SW 1271 (cell line): ENCODE measurements around the gene GRIK1.

ENCODE experiments used
- DNase-seq, 2 experiments: peaks; one replicate each; lab custom pipeline; 2025; lab: John Stamatoyannopoulos, UW

GRIK1 gene

GRCh38 chr21:29529139-29529538 lies 410.7 kb downstream of the GRIK1 start:
- DNase-seq, result no peak

GRCh38 chr21:29526545-29526944 lies 413.3 kb downstream of the GRIK1 start:
- DNase-seq, result no peak

DNA sequence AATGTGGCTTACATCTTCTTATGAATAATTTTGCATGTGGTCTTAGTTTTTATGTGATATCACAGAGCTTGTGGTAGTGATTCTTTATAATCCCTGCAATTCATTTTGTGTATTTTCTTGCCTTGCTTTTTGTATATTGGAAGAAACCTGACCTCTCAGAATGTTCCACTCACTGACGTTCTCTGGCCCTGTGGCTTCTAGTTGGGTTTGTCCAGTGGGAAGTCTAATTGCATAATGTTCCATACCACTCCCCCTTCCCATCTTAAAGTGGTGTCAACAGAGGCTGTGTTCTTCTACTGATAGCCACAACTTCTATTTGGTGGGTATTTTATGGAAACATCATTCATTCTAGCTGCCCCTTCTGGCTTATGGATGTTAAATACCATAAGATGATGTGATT lies 415.7 kb downstream of the GRIK1 start:
- no peak for DNase-seq

DNA sequence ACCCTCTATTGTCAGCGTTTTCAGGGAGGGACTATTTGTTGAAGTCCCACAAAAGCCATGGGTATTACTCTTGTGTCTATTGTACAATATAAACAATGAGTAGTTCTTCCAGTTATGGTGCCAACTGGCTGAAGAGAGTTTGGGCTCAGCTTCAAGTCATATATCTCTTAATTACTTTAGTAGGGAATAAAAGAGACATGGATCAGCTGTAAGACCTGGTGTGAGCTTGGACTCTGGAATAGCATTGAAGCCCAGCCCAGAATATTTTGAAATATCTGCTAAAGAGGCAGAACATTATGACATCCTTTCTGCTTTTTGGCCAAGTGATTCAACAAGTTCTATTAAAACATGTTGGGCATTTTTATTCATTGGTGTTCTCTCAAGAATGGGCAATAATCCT lies 416.1 kb downstream of the GRIK1 start:
- no peak for DNase-seq

DNA sequence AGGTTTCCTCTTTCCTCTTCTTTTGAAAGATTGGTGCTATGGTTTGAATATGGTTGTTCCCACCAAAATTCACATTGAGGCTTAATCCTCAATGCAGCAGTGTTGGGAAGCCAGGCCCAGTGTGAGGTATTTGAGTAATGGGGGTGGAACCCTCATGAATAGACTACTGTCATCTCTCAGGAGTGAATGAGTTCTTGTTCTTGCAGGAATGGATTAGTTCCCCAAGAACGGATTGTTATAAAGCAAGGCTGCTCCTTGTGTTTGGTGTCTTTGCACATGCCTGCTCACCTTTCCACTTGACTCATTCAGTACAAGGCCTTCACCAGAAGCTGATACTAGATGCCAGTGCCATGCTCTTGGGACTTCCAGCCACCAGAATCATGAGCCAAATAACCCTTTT lies 417.9 kb downstream of the GRIK1 start:
- DNase-seq, result no peak

DNA sequence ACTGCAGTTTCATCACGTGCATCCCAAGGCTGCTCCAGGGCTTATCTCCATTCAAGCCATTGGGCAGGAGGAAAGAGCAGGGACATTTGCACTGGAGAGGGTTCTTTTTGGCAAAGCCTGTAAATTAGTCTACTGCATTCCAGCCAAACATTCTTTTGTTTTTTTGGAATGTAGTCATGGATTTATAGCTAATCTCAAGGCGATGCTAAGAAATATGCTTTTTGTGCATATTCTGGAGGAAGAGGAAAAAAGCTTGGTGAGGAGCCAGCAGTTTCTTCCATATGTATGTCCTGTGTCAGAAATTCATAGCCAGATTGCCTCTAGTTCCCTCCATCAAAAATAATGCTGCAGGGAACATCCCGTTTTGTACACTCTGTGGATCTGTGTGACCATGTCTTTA lies 419.6 kb downstream of the GRIK1 start:
- no peak for DNase-seq

DNA sequence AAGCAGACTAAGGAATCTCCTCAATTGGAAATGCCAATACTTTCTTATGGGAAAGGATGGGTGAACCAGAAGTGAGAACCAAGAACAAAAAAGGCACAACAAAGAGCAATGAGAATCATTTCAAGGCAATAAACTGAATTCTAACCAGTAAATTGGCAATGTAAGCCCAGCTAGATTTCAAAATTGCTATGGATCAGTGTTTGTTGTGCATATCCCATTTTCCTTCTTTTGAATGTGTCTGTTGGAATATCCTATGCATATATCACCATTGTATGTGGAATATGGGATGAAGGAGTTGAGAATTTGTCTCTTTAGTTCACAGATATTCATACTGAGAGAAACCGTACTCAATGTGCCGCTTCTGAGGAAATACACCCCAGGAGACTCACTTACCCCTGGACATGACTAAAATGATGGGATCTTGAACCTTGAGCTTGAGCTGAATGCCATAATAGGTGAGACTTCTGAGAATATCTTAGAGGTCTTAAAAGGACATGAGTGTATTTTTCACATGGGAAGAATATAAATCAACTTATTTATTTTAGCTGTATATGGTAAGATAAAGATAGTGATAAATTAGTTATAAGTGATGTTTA lies 425.0 kb downstream of the GRIK1 start:
- no peak for DNase-seq

DNA sequence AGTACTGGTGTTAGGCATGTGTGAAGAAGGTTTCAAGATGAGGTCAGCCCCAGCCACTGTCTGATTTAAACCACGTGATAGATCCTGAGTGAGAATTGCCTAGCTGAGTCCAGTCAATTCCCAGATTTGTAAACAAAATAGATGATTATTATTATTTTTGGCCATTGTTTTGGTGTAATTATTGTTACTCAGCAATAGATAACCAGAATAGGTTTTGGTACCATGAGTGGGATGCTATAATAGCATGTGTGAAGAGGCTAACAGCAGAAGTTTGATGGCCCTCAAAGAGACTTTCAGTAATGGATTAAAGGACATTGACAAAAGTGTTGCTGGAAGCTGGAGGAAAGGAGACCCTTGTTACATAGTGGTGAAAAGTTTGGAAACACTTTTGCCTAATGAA lies 426.3 kb downstream of the GRIK1 start:
- no peak for DNase-seq

- no peak for DNase-seq
These were observed 428.7 kb downstream of the GRIK1 start for GRCh38 chr21:29511096-29511495.

DNA sequence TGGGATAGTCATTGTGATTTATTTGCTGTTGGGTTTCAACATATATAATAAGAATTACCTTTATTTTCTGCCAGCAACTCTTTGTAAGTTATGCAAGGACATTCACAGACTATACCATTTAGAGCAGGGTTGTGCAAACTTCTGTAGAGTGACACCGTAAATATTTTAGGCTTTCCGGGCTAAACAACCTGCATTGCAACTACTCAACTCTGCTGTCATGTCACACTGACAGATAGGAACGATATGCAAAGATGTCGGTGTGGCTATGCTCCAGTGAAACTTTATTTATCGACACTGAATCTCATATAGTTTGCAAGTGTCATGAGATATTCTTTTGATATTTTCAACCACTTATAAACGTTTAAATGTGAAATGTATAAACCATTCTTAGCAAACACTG lies 430.7 kb downstream of the GRIK1 start:
- no peak for DNase-seq

- DNase-seq, result no peak
These were observed 431.5 kb downstream of the GRIK1 start for GRCh38 chr21:29508301-29508700.

GRCh38 chr21:29506947-29507346 lies 432.8 kb downstream of the GRIK1 start:
- no peak for DNase-seq

- no peak for DNase-seq
These were observed 433.6 kb downstream of the GRIK1 start for GRCh38 chr21:29506214-29506613.

- DNase-seq, result no peak
These were observed 435.0 kb downstream of the GRIK1 start for GRCh38 chr21:29504751-29505321.

- no peak for DNase-seq
These were observed 438.3 kb downstream of the GRIK1 start for GRCh38 chr21:29501451-29501850.

GRCh38 chr21:29499734-29500343 lies 440.0 kb downstream of the GRIK1 start:
- DNase-seq, result peak; percentile 4 to 62

- no peak for DNase-seq
These were observed 440.6 kb downstream of the GRIK1 start for GRCh38 chr21:29499229-29499628.

DNA sequence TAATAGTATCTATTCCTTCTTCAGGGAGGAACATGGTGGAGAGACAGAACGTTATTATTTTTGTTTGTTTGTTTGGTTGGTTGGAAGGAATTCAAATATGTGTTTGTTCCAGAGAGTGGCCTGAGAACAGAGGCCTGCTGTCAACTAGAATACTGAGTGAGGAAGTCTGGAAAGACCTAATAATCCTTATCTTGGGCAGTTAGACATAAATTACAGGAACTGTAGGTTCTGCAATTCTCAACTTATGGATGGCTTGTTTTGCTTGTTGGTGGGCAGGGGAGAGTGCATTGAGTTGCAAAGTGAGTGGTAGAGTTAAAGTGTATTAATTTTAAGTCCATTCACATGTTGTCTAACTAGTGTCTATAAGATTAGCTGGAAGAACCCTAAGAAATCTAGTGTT lies 443.5 kb downstream of the GRIK1 start:
- DNase-seq, result no peak

GRCh38 chr21:29490016-29490415 lies 449.8 kb downstream of the GRIK1 start:
- no peak for DNase-seq

DNA sequence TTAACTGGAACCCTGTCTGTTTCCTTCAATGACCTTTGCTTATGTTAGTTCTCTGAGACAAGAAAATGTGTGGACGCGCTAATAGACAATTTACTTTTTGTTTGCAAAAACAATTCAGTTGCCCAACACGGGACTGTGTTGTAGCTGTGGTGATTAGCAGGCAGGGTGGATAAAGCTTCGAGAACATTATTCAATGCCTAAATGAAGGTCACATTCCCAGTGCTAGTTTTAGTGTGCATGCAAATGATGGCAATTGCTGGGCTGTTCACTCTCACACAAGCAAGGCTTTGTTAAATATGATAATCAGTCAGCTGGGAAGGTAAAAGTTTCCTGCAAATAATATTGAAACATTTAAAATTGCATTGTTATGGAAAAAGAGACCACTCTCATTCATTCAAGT lies 452.6 kb downstream of the GRIK1 start:
- DNase-seq, result no peak
